RWPE2 (cell line): Measurements from ENCODE around the gene CHD9.

Source experiments
- ATAC-seq: fragments of 200-7000 bp; cut with Tn5 transposase; 3 replicates; pipeline ENCODE4 v1.9.1; 2021; ENCODE audit warnings: low read depth
- DNase-seq: peaks from one replicate; pipeline ENCODE4 v3.0.0-alpha.2; 2020; ENCODE audit warnings: low spot score
- H3K27ac ChIP-seq: fragments of 450-650 bp; 2 replicates; pipeline ENCODE4 v1.5.1; 2017; ENCODE audit warnings: mild to moderate bottlenecking; ENCODE audit not compliant: poor library complexity, severe bottlenecking
- H3K27me3 ChIP-seq: fragments of 250-450 bp; sonication (Bioruptor Pico); 2 replicates; pipeline ENCODE4 v1.5.1; 2021; ENCODE audit warnings: mild to moderate bottlenecking, moderate library complexity; ENCODE audit not compliant: insufficient read depth, poor library complexity, severe bottlenecking
- H3K36me3 ChIP-seq: fragments of 250-450 bp; sonication (Bioruptor Pico); 2 replicates; pipeline ENCODE4 v1.5.1; 2020; ENCODE audit warnings: low read depth, mild to moderate bottlenecking, moderate library complexity
- H3K4me1 ChIP-seq: fragments of 250-450 bp; sonication (Bioruptor Pico); 2 replicates; pipeline ENCODE4 v1.5.1; 2021; ENCODE audit warnings: mild to moderate bottlenecking, moderate library complexity; ENCODE audit not compliant: insufficient read depth, poor library complexity, severe bottlenecking
- H3K4me3 ChIP-seq: fragments of 250-450 bp; sonication (Bioruptor Pico); 2 replicates; pipeline ENCODE4 v1.5.1; 2021; ENCODE audit warnings: mild to moderate bottlenecking, moderate library complexity; ENCODE audit not compliant: severe bottlenecking
- H3K9me3 ChIP-seq: fragments of 250-450 bp; sonication (Bioruptor Pico); 2 replicates; pipeline ENCODE4 v1.5.1; 2021; ENCODE audit warnings: mild to moderate bottlenecking, moderate library complexity; ENCODE audit not compliant: severe bottlenecking
- CTCF ChIP-seq: fragments of 450-650 bp; IDR thresholded peaks from one replicate; pipeline ENCODE4 v1.5.1; 2017; ENCODE audit warnings: mild to moderate bottlenecking, moderate library complexity; ENCODE audit not compliant: poor library complexity, severe bottlenecking

Gene CHD9

GRCh38 chr16:53054670-53055485 lies at the start of gene CHD9:
Gene CHD9 (plus strand): TSS chr16:53054991. CDS start chr16:53156090, 101,099 bp downstream.
- H3K4me3 ChIP-seq, result peak within 1 kb of the TSS; percentile 57
- H3K9me3 ChIP-seq, result no peaks in the 10 kb centered on the region
- DNase-seq (peak; percentile 87), ATAC-seq (peak; percentile 65)
- H3K27ac ChIP-seq, result peak within 1 kb of the TSS; percentile 93
- peak; percentile 99 for TF ChIP-seq CTCF
- H3K27me3 ChIP-seq, result no peaks in the 10 kb centered on the region
- no peaks in the 10 kb centered on the region for H3K36me3 ChIP-seq
- peaks cover 21% of the 10 kb centered on the region for H3K4me1 ChIP-seq

GRCh38 chr16:53007095-53007494 lies 47.7 kb upstream of the CHD9 start:
- Histone ChIP-seq H3K4me1 (no peaks in the 10 kb centered on the region), H3K4me3 (no peak overlapping the region), H3K36me3 (no peaks in the 10 kb centered on the region), H3K27me3 (peaks cover 8% of the 10 kb centered on the region), H3K27ac (no peak overlapping the region), H3K9me3 (no peaks in the 10 kb centered on the region)
- no peak for TF ChIP-seq CTCF
- DNase-seq (no peak), ATAC-seq (no peak)

GRCh38 chr16:53014287-53014686 lies 40.5 kb upstream of the CHD9 start:
- TF ChIP-seq CTCF, result no peak
- no peak for ATAC-seq

GRCh38 chr16:53018834-53019416 lies 35.9 kb upstream of the CHD9 start:
- TF ChIP-seq CTCF, result no peak
- no peaks in the 10 kb centered on the region for H3K4me1 ChIP-seq
- no peak for DNase-seq
- H3K9me3 ChIP-seq, result no peaks in the 10 kb centered on the region
- H3K36me3 ChIP-seq, result no peaks in the 10 kb centered on the region
- no peaks in the 10 kb centered on the region for H3K27me3 ChIP-seq
- H3K4me3 ChIP-seq, result no peak overlapping the region
- no peak overlapping the region for H3K27ac ChIP-seq
- ATAC-seq, result no peak

More at GRCh38 chr16:53014287-53014686, 40.5 kb upstream of the CHD9 start:
- no peaks in the 10 kb centered on the region for H3K4me1 ChIP-seq
- no peak overlapping the region for H3K27ac ChIP-seq
- H3K9me3 ChIP-seq, result no peaks in the 10 kb centered on the region
- no peaks in the 10 kb centered on the region for H3K27me3 ChIP-seq
- H3K36me3 ChIP-seq, result no peaks in the 10 kb centered on the region
- no peak overlapping the region for H3K4me3 ChIP-seq
- no peak for DNase-seq

- H3K9me3 ChIP-seq, result no peaks in the 10 kb centered on the region
- TF ChIP-seq CTCF, result peak; percentile 80
- DNase-seq (no peak), ATAC-seq (peak; percentile 88)
- no peaks in the 10 kb centered on the region for H3K27me3 ChIP-seq
- H3K36me3 ChIP-seq, result no peaks in the 10 kb centered on the region
- no peak overlapping the region for H3K27ac ChIP-seq
- no peaks in the 10 kb centered on the region for H3K4me1 ChIP-seq
- no peak overlapping the region for H3K4me3 ChIP-seq
Observed at GRCh38 chr16:53022374-53022773, 32.4 kb upstream of the CHD9 start.
